Hematopoietic multipotent progenitor cell treated with erythropoietin and hydrocortisone succinate and interleukin-3 and kit ligand, for 15 days (in vitro differentiated cells): ENCODE measurements around the gene CHAF1B.
"Not testable (repeated sequence)": the region's sequence is repeated elsewhere in the genome, so short reads cannot be mapped to it uniquely, and the experiment has no call there.

Experiments used
- DNase-seq: peaks from one replicate; pipeline ENCODE4 v3.0.0-alpha.2; 2015; ENCODE audit warnings: low spot score

The CHAF1B gene

DNA sequence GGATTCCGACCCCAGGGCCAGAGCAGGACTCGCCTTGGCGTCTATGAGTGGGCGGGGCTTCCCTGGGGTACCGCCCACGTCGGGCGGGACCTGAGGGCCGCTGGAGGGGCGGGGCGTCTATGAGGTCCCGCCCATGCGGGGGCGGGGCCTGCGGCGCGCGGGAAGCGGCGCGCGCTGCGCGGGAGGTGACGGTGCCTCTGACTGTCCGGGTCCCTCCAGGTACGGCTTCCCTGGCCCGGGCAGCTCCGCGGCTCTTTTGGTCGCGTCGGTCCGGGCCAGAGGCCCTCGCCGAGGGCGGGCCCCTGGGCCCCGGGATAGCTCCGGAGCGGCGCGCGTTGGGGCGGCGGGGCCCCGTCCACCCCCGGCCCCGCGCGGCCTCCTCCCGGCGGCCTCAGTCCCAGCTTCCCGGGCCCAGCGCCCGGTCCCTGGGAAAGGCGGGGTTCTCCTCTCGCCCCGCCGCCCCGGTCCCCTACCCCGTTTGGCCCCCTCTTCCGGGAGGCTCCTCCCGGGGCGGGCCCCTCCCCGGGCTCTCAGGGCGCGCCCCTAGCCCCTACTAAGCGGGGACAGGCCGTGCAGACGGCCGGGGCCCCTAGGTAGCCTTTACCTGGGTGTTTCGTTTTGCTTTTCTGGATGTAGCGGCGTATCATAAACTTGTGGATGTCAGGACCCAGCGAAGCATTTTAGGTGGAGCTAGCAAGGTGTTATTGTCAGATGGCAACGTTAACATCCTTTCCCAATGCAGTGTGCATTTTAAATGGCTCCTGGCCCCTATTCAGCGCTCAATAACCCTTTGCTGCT, at the start of gene CHAF1B:
CHAF1B (plus strand) TSS at position 160 of the 798 bp plus-strand sequence. CDS start 745 bp downstream, outside the sequence.
- DNase-seq = peak; percentile 86

DNA sequence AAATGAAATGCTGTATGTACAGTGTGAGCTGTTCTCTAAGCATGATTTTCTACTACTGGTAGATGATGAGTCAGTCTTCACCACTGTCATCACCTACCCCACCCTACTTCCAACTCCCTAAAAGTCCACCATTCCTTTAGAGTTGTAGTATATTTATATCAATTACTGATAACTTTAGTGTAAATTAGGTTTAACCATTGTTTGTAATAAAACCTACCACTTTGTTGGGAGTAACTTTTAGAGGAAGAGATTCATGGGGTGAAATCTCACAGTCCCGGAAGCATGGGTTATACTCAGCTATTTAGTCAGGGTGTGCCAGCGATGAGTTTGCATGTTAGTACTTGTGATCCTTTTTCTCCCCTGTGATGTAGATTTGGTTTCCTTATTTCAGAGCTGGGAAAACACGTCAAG, 48.1 kb upstream of the CHAF1B start:
- DNase-seq = peak; percentile 69

- DNase-seq = no peak
Observed at GRCh38 chr21:36338975-36339374, 46.2 kb upstream of the CHAF1B start.

- DNase-seq = not testable (repeated sequence)
Observed at GRCh38 chr21:36342581-36342980, 42.6 kb upstream of the CHAF1B start.

- DNase-seq = no peak
Observed at GRCh38 chr21:36344931-36345330, 40.3 kb upstream of the CHAF1B start.

DNA sequence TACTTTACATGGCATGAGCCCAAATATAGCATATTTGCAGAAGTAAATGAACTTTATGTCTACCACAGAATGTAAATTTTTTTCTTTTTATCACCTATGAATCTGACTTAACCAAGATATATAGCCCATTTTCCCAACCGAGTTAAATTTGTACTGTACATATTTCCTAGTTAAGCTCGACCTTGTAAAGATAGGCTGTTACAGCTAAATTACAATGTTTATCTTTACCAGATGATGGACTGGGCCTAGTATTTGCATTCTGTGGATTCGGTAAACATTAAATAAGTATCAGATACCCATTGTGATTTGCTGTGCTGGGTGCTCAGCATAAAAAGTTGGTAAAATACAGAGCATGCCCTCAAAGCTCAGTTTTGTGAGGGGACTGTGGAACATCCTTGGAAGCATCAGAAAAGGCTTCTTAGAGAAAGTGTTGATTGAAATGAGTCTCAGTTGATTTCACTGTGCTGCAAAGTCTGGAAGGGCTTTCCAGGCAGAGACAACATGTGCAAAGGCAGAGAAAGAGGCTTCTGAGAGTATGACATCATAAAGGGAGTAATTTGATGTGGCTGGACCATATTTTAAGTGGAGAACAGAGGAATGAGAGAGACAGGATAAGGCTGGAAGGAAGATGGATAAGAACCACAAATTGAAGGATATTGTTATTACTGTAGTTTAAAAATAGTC, 37.8 kb upstream of the CHAF1B start:
- no peak for DNase-seq

DNA sequence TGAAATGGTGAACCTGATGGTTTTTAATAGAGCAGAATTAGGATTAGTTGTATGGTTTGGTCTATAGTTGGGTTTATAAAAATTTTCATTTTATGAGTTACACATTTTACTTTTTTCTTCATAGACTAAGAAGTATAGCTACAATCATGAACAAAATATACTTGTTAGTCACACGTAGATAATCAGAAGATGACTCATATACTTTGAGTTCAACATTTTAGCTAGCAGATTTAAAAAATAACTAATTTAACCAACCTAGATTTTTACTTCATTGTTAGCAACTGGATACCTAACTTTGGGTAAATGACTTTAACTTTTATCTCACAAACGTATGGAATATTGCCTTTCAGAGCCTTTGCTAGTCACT, 37.2 kb upstream of the CHAF1B start:
- no peak for DNase-seq

- no peak for DNase-seq
Observed at GRCh38 chr21:36349315-36349714, 35.9 kb upstream of the CHAF1B start.

- DNase-seq = no peak
Observed at GRCh38 chr21:36350282-36350910, 34.8 kb upstream of the CHAF1B start.

GRCh38 chr21:36354918-36355680, 30.1 kb upstream of the CHAF1B start:
- no peak for DNase-seq

- DNase-seq = no peak
Observed at GRCh38 chr21:36355868-36356267, 29.3 kb upstream of the CHAF1B start.

GRCh38 chr21:36359185-36359584, 26.0 kb upstream of the CHAF1B start:
- DNase-seq = no peak

DNA sequence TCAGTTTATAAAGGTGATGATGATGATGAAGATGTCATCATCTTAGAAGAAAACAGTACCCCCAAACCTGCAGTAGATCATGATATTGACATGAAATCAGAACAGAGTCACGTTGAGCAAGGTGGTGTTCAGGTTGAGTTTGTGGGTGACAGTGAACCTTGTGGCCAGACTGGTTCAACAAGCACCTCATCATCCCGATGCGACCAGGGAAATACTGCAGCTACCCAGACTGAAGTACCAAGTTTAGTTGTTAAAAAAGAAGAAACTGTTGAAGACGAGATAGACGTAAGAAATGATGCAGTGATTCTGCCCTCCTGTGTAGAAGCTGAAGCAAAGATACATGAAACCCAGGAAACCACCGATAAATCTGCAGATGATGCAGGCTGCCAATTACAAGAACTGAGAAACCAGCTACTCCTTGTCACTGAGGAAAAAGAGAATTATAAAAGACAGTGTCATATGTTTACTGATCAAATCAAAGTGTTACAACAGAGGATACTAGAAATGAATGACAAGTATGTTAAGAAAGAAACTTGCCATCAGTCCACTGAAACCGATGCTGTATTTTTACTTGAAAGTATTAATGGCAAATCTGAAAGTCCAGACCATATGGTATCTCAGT, 16.0 kb upstream of the CHAF1B start:
- no peak for DNase-seq

DNA sequence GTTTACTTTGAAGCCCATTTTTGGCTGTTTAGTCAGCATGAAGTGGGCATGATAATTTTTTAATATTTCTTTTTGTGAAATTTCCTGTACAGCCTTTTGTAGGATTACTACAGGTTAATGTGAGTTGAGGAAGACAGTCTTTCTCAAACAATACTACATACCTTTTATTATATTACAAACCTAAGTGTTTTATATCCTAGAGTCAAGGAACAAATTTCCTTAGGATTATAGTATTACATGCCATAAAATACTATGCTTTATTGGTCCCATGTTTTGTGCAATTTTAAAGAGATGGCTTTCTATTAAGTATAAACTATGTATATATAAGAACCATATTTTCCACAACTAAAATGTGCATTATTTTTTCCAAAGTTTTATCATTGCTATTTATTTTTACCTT, 9.2 kb upstream of the CHAF1B start:
- no peak for DNase-seq

DNA sequence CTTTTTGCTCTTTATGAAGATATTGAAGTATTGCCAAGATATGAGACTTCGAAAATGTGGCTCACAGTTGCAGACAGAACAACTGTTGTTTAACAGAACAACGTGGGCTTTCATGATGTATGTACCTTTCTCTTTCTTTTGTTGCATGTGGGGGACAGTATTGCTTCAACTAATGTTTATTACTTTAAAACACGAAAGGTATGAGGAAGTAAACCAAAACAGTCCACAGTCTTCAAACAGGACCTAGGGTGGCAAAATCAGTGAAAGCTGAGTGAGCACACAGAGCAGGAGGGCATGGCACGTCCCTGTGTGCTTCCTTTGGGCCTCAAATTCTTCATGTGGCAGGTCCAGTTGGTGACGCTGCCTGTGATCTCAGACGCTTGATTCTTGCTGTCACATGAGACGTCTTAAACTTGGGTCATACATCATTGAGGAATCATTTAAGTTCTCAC, 7.8 kb upstream of the CHAF1B start:
- DNase-seq = no peak

- no peak for DNase-seq
Observed at GRCh38 chr21:36379251-36379650, 5.9 kb upstream of the CHAF1B start.

DNA sequence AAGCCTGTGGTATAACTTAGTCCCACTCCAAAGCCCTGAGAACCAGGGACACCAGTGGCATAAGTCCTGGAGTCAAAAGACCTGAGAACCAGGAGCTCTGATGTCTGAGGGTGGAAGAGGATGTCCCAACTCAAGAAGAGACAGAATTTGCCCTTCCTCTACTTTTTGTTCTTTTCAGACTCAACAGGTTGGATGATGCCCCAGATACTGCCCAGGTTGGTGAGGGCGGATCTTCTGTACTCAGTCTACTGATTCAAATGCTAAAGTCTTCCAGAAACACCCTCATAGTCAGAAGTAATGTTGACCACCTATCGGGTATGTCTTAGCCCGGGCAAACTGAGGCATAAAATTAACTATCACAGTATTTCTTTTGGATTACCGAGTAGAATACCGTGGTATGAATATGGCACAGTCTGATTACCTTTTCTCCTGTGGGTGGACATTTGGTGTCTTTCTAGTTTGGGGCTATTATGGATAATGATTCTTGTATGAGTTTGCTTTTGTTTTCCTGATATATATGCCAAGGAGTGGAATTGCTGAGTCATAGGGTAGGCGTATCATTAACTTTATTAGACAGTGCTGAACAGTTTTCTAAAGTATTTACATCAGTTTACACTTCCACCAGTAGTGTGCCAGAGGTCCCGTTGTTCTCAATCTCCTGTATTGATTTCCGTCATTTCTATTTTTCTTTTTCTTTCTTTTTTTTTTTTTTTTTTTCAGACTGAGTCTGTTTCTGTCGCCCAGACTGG, 3.2 kb upstream of the CHAF1B start:
- DNase-seq = peak; percentile 38

- DNase-seq = not testable (repeated sequence)
Observed at GRCh38 chr21:36382722-36383121, 2.5 kb upstream of the CHAF1B start.

DNA sequence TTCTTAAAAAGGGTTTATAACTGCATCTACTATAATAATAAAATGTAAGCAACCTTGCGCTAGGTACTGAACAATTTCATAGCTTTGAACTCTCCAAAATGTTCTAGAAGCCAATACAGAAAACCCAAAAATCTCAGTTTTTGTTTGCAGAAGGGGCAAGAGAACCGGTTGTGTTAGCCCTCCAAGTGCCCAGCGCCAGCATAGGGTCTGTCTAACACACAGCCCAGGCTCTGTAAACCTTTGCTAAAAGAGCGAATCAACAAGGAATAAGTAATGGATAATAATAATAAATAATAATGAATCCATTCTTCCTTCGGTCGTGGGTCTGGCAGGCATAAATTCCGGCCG, 333 bp upstream of the CHAF1B start:
- DNase-seq = no peak

DNA sequence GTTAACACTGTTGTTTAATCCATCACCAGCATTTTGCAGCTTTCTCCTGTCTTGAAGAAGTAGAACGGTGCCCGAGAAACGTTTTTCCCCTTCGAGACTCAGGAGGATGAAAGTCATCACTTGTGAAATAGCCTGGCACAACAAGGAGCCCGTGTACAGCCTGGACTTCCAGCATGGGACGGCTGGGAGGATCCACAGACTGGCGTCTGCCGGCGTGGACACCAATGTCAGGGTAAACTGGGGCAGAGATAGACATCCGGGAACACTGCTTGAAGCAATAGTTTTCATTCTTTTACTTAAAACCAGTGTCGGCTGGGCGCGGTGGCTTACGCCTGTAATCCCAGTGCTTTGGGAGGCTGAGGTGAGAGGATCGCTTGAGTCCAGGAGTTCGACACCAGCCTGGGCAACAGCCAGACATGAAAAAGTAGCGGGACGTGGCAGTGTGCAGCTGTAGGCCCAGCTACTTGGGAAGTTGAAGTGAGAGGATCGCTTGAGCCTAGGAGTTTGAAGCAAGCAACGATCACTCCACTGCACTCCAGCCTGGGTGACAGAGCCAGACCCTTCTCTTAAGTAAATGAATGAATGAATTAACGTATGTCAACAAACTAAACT, 945 bp downstream of the CHAF1B start:
- DNase-seq = no peak

DNA sequence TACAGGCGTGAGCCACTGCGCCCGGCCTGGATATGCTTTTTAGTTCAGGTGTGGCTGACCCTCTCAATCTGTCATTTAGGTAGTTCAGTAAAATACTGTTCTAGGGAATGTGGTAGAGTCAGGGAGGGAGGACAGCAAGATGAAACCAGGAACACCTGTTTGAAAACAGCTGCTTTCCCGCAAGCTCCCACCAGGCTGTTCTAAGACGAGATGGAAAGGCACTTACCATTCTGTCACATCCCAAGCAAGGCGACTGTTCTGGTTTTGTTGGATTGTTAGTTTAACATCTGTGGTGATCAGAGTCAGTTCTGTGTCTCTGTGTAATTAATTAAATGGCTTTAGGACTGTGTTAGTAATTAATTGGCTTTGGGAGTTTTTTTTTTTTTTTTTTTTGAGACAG, 2.9 kb downstream of the CHAF1B start:
- no peak for DNase-seq
